IPS-20b (cell line): ENCODE measurements around the gene GAK.

Experiments used
- H3K27ac ChIP-seq: one replicate; pipeline ENCODE4 v1.5.1; 2013; ENCODE audit warnings: low read length
- H3K27me3 ChIP-seq: 2 replicates; pipeline ENCODE4 v1.6.1; 2013; ENCODE audit warnings: mild to moderate bottlenecking, low read length, inconsistent platforms; ENCODE audit not compliant: insufficient read depth
- H3K36me3 ChIP-seq: 2 replicates; pipeline ENCODE4 v1.6.1; 2013; ENCODE audit warnings: low read depth, mild to moderate bottlenecking, inconsistent platforms, low read length, moderate library complexity; ENCODE audit not compliant: insufficient read depth
- H3K4me1 ChIP-seq: 2 replicates; pipeline ENCODE4 v1.6.1; 2013; ENCODE audit warnings: mild to moderate bottlenecking, control low read depth, inconsistent platforms, low read length, moderate library complexity; ENCODE audit not compliant: insufficient read depth
- H3K4me3 ChIP-seq: 2 replicates; pipeline ENCODE4 v1.5.1; 2013; ENCODE audit warnings: mild to moderate bottlenecking, low read length, inconsistent platforms
- H3K9ac ChIP-seq: 2 replicates; pipeline ENCODE4 v1.6.1; 2013; ENCODE audit warnings: low read depth, mild to moderate bottlenecking, inconsistent platforms, low read length, moderate library complexity
- H3K9me3 ChIP-seq: 2 replicates; pipeline ENCODE4 v1.6.1; 2013; ENCODE audit warnings: mild to moderate bottlenecking, low read depth, low read length, inconsistent platforms; ENCODE audit not compliant: insufficient read depth

The GAK gene

DNA sequence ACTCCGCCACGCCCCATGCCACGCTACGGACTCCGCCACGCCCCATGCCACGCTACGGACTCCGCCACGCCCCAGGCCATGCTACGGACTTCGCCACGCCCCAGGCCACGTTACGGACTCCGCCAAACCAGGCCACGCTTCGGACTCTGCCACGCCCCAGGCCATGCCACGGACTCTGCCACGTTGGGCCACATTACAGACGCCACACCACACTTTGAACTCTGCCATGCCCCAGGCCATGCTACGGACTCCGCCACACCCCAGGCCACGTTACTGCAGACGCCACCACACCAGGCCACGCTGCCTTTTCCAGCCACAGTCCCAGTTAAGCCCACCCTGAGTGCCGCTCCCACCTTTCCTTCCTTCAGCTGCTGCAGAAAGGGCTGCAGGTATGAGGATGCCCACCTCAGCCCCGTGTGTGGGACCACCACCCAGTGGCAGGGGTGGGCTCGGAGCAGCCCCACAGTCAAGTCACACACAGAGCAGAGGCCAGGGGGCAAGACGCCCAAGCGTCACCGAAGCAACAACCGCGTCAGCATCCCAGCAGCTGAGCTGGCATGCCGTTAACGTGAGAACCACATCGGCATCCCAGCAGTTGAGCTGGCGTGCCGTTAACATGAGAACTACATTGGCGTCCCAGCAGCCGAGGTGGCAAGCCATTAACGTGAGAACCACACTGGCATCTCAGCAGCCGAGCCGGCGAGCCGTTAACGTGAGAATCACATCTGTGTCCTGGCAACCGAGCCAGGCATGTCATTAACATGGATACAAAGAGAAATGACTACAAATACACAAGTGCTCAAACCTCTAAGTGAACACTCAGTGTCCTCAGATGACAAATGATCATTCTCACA is 26.4 kb downstream of the GAK start:
- Histone ChIP-seq H3K36me3 (peaks cover 7% of the 10 kb centered on the region; the same call in 1 of the 2 replicates), H3K9me3 (no peaks in the 10 kb centered on the region; the same call in 1 of the 2 replicates), H3K9ac (no peak overlapping the region), H3K27ac (no peak overlapping the region), H3K4me3 (no peak overlapping the region), H3K27me3 (no peaks in the 10 kb centered on the region), H3K4me1 (peaks cover 2% of the 10 kb centered on the region; the same call in 1 of the 2 replicates)

DNA sequence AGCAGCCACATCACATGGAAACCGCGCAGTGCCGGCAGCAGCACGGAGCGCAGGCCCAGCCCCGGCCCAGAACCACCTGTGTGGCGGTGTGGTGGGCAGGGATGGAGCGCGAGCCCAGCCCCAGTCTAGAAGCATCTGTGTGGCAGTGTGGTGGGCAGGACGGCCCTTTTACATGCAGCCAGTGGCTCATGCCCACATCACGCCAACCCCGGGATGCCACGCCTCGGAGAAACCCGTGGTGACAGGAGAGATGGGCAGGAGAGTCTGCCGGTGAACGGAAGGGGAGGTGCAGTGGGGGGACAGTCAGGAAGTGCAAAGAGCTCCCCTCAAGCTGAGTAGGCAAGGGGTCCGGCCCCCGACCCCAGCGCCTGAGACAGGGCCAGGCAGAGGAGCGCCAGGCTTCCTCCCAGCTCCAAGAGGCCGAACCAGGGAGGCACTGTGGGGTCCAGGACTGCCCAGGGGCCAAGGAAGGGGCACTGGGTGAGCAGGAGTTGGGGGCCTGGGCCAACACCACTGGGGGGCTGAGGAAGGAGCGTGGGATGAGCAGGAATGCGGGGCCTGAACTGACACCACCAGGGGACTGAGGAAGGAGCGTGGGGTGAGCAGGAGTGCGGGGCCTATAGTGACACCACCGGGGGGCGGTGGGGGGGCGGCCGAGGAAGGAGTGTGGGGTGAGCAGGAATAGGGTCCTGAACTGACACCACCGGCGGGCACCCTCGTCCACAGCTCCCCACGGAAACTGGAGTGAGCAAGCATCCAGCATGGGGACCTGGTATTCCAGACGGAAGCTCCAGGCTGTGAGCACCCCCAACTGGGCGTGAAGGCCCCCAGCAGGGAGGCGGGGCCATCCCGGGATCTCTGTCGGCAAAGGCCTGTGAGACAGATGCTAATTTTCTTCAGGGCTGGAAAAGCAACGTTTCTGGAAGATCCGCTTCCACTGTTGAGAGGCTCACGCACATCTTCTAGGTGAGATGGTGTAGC is 28.8 kb downstream of the GAK start:
- H3K9ac ChIP-seq = no peak overlapping the region; the same call in 1 of the 2 replicates
- no peaks in the 10 kb centered on the region; the same call in 1 of the 2 replicates for H3K9me3 ChIP-seq

DNA sequence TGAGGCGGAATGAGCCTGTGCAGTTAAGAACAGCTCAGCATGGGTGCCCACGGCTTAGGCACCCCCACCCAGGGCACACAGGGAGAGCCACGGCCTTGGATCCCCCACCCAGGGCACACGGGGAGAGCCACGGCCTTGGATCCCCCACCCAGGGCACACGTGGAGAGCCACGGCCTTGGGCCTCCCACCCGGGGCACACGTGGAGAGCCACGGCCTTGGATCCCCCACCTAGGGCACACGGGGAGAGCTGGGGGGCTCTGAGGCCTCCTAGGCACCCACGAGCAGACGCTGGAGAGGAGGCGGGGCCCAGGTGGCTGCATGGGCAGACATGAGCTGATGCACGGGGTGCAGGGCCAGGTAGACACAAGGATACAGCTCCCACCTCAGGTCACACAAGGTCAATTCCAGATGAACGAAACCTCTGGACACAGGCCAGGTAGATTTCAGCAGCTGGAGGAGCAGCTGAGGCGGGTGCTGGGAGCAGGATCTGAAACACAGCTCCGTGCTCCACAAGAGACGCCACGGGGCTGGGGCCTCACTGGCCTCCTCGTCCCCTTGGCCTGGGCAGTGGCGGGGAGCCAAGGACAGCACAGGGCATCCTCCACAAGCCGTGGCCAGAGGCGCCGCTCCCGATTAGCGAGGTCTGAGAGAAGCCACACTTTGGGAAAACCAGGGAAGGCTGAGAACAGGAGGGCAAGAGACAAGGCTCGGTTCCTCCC is 30.8 kb downstream of the GAK start:
- Histone ChIP-seq H3K9me3 (no peaks in the 10 kb centered on the region; the same call in 1 of the 2 replicates), H3K36me3 (0 out of 2 replicates have a peak, but pooled peaks cover 6% of the 10 kb centered on the region), H3K27me3 (no peaks in the 10 kb centered on the region), H3K4me3 (no peak overlapping the region), H3K9ac (no peak overlapping the region), H3K27ac (no peak overlapping the region), H3K4me1 (peaks cover 2% of the 10 kb centered on the region; the same call in 1 of the 2 replicates)

More for the DNA sequence above, 28.8 kb downstream of the GAK start:
- Histone ChIP-seq H3K36me3 (no peaks in the 10 kb centered on the region; the same call in 1 of the 2 replicates), H3K4me1 (peaks cover 2% of the 10 kb centered on the region; the same call in 1 of the 2 replicates), H3K27ac (no peak overlapping the region), H3K27me3 (no peaks in the 10 kb centered on the region), H3K4me3 (no peak overlapping the region)

DNA sequence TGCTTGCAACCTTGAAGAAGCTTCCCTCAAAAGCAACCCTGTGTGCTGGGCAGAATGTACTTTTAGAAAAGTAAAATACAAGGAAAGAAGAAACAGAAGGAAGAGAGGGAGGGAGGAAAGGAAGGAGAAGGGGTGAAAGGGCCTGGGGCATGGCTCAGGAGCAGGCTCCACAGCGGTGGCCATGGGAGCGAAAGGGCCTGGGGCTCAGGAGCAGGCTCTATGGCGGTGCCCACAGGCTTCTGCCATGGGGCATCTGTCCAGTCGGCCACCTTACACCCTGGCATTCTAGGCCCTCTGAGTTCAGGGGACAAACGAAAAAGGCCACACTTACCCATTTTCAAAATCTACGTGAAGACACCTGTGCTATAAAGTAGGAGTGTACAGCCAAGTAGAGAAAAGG is 31.4 kb downstream of the GAK start:
- Histone ChIP-seq H3K27me3 (no peaks in the 10 kb centered on the region), H3K4me1 (peaks cover 2% of the 10 kb centered on the region; the same call in 1 of the 2 replicates), H3K4me3 (no peak overlapping the region), H3K9me3 (no peaks in the 10 kb centered on the region), H3K9ac (no peak overlapping the region), H3K27ac (no peak overlapping the region), H3K36me3 (0 out of 2 replicates have a peak, but pooled peaks cover 6% of the 10 kb centered on the region)

DNA sequence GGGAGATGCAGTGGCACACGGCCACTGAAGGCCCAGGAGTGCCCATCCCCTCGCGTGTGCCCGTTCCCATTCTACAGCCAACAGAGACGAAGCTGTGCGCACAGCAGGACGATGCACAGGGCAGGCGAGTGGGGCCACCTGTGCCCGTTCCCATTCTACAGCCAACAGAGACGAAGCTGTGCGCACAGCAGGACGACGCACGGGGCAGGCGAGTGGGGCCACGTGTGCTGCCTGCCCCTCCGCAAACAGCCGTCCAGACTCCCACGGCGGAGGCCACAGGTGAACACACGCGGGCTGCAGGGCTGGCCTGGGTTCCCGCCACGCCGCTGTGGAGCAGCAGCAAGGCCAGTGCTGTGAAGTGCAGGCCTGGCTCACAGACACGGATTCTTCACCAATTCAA is 32.0 kb downstream of the GAK start:
- no peaks in the 10 kb centered on the region for H3K9me3 ChIP-seq
- 0 out of 2 replicates have a peak, but pooled peaks cover 6% of the 10 kb centered on the region for H3K36me3 ChIP-seq
- no peak overlapping the region for H3K4me3 ChIP-seq
- H3K27me3 ChIP-seq = no peaks in the 10 kb centered on the region
- no peak overlapping the region for H3K9ac ChIP-seq
- H3K4me1 ChIP-seq = peaks cover 2% of the 10 kb centered on the region; the same call in 1 of the 2 replicates
- H3K27ac ChIP-seq = no peak overlapping the region

DNA sequence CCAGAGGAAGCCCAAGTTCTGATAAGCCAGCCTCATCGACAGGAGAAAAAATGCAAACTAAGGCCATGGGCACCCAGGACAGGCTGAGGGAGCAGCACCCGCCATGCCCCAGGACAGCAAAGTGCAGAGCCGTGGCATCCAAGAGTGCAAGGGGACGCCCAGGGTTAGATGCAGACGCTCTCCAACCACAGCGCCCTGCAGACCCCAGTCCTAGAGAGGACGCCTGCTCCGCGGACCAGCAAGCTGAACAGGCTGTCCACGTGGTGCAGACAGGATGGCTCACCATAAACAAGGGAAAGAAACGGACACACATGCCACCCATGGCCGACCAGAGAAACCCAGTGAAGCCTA is 32.6 kb downstream of the GAK start:
- H3K27me3 ChIP-seq = no peaks in the 10 kb centered on the region
- H3K27ac ChIP-seq = no peak overlapping the region
- H3K4me1 ChIP-seq = peaks cover 2% of the 10 kb centered on the region; the same call in 1 of the 2 replicates
- H3K9me3 ChIP-seq = no peaks in the 10 kb centered on the region
- no peak overlapping the region for H3K4me3 ChIP-seq
- H3K36me3 ChIP-seq = 0 out of 2 replicates have a peak, but pooled peaks cover 6% of the 10 kb centered on the region
- H3K9ac ChIP-seq = no peak overlapping the region

DNA sequence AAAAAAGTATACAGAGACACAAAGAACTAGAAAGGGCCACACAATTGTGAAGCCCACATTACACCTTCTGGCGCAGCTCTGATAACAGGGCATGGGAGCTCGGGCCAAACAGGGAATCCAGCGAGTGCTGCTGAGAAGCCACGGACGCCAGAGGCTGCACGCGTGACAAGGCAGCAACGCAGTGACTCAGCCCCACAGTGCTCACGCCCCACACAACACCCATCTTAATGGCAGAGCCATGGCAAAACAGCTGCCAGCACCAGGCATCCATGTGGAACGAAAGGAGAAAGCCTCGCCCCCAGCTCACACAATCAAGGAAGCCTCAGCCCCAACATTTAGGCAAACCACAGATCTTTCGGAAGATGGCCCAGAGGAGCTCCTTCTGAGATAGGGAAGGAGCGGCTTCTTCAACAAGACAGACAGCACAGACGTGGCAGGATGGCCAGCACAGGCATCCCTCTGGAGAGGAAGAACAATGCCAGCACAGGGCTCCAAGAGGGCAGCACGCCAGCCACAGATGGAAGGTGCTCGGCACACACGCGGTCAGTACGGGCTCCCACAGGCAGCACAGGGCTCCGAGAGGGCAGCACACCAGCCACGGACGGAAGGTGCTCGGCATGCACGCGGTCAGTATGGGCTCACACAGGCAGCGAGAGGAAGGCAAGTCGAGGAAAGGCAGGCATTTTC is 33.1 kb downstream of the GAK start:
- Histone ChIP-seq H3K4me1 (peaks cover 2% of the 10 kb centered on the region; the same call in 1 of the 2 replicates), H3K4me3 (no peak overlapping the region), H3K27me3 (no peaks in the 10 kb centered on the region), H3K36me3 (0 out of 2 replicates have a peak, but pooled peaks cover 6% of the 10 kb centered on the region), H3K27ac (no peak overlapping the region), H3K9ac (no peak overlapping the region), H3K9me3 (no peaks in the 10 kb centered on the region)

DNA sequence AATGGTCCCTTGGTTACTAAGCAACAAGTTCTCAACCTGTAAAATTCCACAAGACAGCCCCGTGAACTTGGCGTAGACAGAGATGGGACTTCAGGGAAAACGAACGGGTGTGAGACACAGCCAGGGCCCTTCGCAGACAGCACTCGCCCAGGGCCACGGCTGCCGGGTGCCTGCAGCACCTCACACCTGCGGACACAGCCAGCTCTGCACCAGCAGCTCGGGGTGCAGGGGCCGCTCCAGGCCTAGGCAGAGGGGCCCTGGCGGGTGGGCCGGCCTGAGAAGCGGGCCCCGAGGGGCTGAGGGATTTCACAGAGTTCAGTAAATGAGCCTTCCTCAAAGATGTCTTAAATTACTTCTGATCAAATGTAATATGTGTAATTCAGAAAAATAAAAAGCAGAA is 34.0 kb downstream of the GAK start:
- Histone ChIP-seq H3K36me3 (0 out of 2 replicates have a peak, but pooled peaks cover 6% of the 10 kb centered on the region), H3K9ac (no peak overlapping the region), H3K4me1 (peaks cover 2% of the 10 kb centered on the region; the same call in 1 of the 2 replicates), H3K4me3 (no peak overlapping the region), H3K27ac (no peak overlapping the region), H3K9me3 (no peaks in the 10 kb centered on the region), H3K27me3 (no peaks in the 10 kb centered on the region)

DNA sequence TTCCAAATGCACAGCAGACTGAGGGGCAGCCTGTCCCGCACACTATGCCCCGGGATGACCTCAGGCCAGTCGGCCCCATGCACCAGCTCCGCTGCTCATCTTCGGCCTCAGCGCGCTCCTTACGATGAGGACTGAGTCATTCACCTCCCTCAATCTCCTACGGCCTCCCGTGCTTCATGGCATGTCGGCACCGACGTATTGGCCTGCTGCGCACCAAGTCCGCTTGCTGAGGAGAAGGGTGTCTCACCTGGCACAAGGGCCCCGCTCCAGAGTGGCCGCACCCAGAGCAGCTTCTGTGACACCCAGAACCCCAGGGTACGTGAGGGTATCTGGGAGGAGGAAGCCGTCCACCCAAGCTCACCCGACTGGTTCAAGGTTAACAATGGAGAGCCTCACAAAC is 35.5 kb downstream of the GAK start:
- Histone ChIP-seq H3K27me3 (no peaks in the 10 kb centered on the region), H3K9me3 (no peaks in the 10 kb centered on the region), H3K27ac (no peak overlapping the region), H3K9ac (no peak overlapping the region), H3K36me3 (peaks cover 6% of the 10 kb centered on the region; the same call in 1 of the 2 replicates), H3K4me3 (no peak overlapping the region), H3K4me1 (no peaks in the 10 kb centered on the region)

DNA sequence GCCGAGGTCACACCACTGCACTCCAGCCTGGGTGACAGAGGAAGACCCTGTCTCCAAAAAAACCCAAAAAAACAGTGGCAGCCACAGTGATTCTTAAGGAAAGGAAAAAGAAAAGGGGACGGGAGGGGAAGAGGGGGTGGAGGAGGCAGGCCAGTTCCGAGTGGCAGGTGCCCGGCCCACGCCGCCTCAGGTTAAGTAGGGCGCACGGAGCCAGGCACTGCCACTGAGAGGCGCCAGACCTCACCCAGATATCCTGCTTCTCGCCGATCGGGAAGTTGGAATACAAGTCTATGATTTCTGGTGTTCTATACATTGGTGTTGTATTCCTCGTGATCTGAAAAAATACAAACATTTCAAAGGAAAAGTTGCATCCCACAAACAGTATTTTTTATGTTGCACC is 35.9 kb downstream of the GAK start:
- no peaks in the 10 kb centered on the region for H3K27me3 ChIP-seq
- no peaks in the 10 kb centered on the region for H3K9me3 ChIP-seq
- H3K9ac ChIP-seq = no peak overlapping the region
- H3K4me1 ChIP-seq = no peaks in the 10 kb centered on the region
- H3K4me3 ChIP-seq = no peak overlapping the region
- H3K27ac ChIP-seq = no peak overlapping the region
- H3K36me3 ChIP-seq = peaks cover 6% of the 10 kb centered on the region; the same call in 1 of the 2 replicates
